HTR-8/SVneo (cell line): ENCODE measurements around the gene PPARD.

Experiments
- DNase-seq: peaks from one replicate; pipeline ENCODE4 v3.0.0; 2011; ENCODE audit warnings: low spot score, mixed read lengths; ENCODE audit not compliant: insufficient read length
- FAIRE-seq: peaks from 2 replicates; lab custom pipeline; 2011; peaks lifted over from hg19 to GRCh38; lab: Jason Lieb, UNC

The PPARD gene

DNA sequence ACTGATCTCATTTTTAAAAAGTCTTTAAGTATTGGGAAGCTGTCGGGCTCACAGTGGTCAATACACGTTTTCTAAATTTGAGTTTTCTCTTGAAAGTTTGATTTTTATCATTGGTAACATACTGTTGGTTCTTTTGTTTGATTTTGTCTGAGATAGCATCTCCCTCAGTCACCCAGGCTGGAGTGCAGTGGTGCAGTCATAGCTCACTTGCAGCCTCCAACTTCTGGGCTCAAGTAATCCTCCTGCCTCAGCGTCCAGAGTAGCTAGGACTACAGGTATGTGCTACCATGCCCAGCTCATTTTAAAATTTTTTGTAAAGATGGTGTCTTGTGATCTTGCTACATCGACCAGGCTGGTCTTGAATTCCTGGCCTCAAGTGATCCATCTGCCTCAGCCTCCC, 9.1 kb downstream of the PPARD start:
- DNase-seq (no peak), FAIRE-seq (no peak)

DNA sequence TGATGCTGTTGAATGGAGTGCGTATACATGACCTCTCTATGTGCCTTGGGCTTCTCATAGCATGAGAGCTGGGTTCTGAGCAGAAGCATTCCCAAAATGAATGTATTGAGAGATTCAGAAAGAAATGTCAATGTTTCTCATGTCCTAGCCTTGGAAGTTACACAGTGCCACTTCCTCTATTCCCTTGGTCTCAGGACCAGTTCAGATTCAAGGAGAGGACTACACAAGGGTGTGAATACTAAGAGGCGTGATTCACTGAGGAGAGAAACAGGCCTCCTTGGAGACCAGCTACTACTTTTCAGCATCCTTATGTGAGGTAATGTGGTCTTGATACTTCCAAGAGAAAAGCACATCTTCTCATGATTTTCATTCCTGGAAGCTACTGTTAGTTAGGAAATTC, 10.4 kb downstream of the PPARD start:
- no peak for FAIRE-seq
- no peak for DNase-seq

DNA sequence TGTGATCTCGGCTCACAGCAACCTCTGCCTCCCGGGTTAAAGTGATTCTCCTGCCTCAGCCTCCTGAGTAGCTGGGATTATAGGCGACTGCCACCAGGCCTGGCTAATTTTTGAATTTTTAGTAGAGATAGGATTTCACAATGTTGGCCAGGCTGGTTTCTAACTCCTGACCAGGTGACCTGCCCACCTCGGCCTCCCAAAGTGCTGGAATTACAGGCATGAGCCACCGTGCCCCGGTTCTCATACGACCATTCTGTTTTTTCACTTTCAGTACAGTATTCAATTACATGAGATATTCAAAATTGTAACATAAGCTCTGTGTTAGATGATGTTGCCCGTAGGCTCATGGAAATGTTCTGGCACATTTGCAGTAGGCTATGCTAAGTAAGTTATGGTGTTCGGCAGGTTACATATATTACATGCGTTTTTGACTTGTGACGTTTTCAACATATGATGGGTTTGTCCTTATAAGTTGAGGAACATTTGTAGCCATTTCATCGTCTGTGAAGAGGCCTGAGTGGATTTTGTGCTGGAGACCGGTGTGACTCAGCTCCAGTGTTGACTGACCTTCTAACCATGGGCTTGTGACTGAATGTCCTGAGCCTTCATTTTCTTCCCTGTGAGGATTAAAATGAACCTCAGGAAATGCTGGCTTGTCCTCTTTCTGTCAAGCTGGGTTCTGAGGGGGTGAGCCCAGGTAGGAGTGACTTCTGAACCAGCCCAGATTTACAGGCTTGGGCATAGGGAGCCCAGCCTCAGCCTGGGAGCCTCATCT, 12.2 kb downstream of the PPARD start:
- no peak for DNase-seq

DNA sequence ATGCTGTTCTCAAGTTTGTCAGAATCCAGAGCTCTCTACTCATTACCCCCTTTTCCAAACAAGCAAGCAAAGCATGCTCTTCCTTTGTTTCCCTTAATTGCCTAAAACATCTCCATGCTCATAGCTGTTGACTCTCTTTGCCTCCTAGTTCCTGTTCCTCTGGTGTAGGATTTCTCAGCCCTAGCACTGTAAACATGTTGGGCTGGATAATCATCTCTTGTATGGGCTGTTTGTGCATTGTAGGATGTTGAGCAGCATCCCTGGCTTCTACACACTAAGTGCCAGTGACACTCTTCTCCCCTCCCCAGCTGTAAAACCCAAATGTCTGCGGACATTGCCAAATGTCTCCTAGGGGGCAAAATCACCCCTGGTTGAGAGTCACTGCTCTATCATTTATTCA, 14.0 kb downstream of the PPARD start:
- FAIRE-seq (no peak), DNase-seq (no peak)

More for the DNA sequence above, 12.2 kb downstream of the PPARD start:
- FAIRE-seq, result no peak

DNA sequence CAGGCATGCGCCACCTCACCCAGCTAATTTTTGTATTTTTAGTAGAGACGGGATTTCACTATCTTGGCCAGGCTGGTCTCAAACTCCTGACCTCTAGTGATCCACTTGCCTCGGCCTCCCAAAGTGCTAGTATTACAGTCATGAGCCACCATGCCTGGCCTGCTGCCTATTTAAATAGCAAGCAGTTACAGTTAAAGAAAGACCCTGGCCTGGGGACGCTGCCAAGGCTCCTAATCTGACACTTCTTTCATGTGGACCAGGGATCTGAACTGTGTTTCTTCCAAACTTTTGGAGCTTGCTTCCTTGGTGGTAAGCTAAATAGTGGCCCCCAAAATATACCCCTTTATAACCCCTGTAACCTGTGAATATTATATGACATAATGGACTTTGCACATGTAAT, 15.3 kb downstream of the PPARD start:
- FAIRE-seq (no peak), DNase-seq (no peak)

DNA sequence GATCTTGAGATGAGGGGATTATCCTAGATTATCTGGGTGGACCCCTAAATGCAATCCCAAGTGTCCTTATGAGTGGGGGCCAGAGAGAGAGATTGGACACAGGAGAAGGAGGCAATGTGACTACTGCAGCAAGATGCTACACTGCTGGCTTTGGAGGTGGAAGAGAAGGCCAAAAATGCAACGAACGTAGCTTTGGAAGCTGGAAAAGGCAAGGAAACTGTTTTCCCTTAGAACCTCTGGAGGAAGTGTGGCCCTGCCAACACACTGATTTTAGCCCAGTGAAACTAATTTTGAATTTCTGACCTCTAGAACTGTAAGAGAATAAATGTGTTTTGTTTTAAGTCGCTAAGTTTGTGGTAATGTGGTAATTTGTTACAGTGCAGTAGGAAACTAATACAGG, 15.7 kb downstream of the PPARD start:
- DNase-seq (no peak), FAIRE-seq (no peak)

DNA sequence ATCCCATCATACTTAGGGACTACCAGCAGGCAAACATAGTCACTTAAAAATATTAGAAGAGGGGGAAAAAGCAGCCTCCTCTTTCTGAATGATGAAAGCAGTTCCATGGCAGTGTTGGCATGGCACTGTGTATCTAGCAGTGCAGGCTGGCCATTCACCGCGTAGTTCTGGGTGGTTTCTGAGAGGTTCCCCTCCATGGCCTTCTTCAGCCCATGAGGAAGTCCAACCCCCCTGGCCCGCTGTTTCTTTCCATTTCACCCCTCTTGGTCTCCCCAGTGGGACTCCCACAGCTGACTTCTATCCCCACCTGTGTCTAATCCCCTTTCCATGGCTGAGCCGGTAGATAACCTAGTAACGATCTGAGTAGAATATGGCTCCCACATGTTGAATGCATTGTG, 17.0 kb downstream of the PPARD start:
- FAIRE-seq, result no peak

DNA sequence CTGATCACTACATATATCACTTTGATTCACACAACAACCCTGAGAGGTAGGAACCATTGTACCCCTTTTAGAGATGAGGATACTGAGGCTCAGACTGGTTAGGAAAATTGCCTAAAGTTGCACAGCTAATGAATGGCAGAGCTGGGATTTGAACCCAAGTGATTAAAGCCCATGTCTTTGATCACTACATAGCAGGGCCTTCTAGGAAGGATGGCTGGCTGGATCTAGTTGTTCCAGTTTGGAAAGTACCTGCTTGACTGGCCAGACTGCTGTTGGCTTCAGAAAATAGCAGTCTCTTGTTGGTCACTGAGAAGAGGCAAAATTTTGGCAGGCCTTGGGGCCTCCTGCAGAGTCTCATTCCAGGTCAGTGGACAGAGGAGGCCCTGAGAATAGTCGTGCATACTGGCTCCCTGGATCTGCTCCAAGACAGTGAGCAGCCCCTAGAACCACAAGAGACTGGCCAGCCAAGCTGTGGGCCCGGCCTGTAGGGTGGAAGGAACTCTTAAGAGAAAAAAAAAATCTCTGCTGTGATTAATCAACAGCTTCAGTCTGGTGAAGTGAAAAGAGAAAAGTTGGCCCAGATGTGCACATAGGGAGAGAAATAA, 17.5 kb downstream of the PPARD start:
- FAIRE-seq (peak; percentile 9), DNase-seq (no peak)

More for the DNA sequence above, 17.0 kb downstream of the PPARD start:
- no peak for DNase-seq

DNA sequence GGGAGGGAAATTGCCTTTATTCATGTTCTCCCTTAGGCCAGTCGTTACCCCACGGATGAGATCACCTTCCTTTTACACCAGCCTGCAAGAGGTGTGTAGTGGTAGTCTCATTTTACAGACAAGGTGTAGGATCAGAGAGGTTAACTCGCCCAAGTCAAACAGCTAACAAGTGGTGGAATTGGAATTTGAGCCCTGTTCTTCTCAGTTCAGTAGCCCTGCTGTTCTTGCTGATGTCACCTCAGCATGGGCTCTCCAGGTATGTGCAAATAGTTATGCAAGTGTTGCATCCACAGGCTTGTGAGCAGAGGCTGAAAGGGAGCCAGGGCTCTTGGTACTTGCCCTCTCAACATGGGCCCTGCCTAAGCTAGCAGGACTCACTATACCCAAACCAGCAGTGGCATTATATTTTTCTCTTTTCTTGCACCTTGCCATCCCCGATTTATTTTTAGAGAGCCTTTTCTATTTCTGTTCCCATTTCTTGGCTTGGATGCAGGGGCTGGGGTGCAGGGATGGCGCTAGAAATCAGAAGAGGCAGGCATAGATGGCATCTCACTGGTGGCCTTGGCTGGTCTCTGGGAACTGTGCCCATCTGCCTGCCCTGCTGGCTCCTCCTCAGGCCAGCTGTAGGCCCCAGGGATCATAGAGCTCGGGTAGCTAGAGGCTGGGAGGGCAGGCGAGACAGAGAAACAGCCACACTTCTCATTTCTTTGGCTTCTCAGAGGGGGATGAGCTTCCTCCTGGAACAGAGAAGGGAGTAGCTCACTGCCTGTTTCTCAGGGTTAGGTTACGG, 18.2 kb downstream of the PPARD start:
- FAIRE-seq (peak; percentile 16), DNase-seq (no peak)

DNA sequence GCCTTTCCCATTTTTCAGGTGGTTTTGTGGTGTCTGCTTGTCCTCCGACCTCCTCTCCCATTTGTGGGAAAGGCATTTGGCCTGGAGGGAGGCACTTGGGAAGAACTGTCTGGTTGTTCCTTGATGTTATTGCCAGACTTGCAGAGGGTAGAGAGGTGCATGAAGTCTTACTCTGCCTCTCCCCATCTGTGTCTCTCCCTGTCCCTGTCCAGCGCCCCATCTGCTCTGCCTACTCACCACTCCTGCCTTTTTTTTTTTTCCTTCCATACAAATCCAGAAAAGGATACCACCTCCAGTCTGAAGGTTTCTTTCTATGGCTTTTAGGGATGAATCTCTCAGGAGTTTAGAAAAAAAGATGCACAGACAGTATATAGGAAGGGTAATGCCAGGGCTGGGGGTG, 19.8 kb downstream of the PPARD start:
- no peak for DNase-seq

DNA sequence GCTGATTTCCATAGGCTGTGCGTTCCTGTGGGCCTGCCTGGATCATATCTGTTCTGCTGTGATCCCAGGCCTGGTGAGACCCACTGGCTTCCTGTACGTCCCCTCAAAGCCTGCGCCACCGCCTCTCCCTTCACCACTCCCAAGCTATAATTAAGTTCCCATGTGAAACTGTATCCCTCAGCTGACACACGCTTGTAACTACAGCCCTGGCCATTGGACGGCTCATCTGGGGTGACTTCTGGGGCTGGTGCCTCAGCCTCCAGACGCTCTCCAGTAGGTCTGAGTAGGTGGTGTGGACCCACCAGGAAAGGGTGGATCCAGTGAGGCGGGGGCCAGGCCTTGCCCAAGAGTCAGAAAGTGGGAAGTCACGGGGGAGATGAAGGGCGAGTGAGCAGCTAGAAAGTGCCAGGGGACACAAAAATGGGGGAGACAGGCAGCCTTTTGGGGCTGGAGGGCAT, 21.0 kb downstream of the PPARD start:
- DNase-seq (no peak), FAIRE-seq (peak; percentile 69)

More for the DNA sequence above, 19.8 kb downstream of the PPARD start:
- no peak for FAIRE-seq

DNA sequence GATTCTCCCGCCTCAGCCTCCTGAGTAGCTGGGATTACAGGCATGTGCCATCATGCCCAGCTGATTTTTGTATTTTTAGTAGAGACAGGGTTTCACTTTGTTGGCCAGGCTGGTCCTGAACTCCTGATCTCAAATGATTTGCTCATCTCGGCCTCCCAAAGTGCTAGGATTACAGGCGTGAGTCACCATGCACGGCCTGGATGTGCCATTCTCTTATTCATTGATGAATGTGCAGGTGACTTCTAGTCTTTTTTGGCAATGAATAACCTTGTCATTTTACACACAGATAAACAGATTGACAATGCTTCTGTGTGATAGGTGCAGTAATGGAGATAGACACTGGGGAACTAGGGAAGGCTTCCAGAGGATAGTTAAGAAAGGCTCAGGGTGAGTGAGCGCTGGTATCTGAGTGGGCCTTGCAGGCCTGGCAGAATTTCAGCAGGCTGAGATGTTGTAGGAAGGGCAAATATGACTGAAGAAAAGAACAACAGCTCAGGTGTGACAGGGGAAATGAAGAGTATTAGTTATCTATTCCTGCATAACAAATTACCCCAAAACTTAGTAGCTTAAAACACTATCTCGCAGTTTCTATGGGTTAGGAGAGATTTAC, 23.3 kb downstream of the PPARD start:
- FAIRE-seq (no peak), DNase-seq (no peak)

DNA sequence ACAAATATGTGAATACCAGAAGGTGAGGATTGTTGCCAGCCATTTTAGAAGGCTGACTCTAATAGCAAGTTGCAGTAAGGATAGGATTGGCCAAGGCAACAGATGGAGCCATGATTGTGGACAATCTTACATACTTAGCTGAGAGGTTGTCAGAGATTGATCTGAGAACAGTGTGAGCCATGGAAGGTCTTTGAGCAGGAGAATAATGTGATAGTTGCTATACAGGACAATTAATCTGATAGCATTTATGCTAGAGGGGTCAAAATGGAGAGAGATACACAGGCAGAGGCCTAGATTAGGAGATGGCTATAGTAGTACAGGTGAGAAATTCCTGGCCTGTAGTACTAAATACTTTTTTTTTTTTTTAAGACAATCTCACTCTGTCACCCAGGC, 23.8 kb downstream of the PPARD start:
- FAIRE-seq (no peak), DNase-seq (no peak)

DNA sequence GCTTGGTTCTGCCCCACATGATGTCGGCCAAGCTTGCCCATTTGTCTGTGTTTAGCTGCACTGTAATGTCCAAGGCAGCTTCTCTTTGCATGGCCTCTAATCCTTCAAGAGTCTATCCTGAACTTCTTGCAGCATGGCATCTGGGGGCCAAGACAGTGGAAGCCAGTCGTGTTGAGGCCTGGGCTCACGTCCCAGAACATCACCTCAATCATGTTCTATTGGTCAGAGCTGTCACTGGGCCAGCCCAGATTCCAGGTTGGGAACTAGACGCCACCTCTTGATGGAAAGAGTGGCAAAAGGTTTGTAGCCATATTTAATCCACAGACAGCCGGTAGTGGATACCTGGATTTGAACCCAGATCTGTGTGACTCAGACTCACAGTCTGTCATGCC, 25.3 kb downstream of the PPARD start:
- no peak for DNase-seq
- FAIRE-seq, result no peak

DNA sequence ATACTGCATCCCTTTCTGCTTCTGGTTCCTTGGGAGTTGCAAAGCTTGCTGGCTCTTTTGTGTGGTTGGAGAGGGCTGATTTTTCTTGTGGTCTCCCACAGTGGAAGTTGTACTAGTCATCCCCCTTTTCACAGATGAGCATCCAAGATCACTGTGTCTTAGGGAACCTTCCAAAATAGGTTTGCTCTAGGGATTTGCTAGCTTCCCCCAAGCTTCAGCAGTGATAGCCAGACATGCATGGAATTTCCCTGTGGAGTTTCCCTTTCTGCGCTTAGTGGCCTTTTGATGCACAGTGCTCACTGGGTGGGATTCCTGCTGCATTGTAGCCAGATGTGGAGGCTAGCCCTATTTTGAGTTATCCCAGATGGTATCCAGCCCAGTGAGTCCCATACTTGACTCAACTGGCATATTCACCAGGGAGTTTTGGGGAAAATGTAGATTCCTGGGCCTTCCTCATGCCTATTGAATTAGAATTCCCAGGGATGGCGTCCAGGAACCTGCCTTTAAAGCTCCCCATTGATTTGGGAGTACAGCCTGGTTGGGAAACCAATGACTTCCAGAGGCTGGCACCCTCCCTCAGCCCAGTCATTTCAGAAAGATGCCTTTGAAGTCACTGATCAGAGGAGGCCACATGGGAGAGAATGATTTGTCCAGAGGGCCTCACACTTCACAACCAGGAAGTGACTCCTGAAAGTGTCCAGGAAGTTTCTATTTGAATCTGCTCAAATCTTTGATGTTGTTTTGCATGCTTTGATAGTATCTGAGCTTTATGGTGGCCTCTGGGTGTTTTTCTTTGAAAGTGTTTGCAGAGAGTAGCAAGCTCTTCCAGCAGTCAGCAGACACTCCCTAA, 25.9 kb downstream of the PPARD start:
- DNase-seq, result peak; percentile 56
- FAIRE-seq, result no peak

DNA sequence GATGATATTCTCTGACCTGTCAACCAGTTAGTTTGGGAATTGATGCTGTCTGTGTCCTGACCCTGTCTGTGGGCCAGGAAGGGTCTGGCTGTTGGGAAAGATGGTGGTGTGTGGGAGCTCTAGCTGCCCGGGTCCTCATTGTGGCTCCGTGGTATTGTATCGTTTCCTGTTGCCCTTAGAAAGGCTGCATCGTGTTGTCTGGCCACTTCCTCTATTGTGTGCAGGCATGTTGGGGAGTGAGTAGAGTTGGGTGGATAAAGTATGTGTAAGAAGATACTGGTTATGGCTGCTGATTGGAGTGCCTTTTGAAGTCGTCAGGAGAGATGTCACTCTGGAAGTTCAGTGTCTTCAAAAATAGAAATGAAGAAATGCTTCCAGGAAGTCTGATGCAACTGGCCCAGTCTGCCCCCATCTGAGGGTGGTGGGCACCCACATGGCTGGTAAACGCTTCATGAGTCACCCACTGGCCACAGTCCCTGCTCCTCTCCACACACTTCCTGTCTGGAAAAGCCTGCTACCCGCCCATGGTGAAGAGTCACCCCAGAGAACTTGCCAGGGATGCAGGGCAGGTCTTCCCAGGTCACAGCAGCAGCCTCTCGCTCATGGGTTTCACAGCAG, 27.9 kb downstream of the PPARD start:
- DNase-seq (peak; percentile 96), FAIRE-seq (peak; percentile 93)

DNA sequence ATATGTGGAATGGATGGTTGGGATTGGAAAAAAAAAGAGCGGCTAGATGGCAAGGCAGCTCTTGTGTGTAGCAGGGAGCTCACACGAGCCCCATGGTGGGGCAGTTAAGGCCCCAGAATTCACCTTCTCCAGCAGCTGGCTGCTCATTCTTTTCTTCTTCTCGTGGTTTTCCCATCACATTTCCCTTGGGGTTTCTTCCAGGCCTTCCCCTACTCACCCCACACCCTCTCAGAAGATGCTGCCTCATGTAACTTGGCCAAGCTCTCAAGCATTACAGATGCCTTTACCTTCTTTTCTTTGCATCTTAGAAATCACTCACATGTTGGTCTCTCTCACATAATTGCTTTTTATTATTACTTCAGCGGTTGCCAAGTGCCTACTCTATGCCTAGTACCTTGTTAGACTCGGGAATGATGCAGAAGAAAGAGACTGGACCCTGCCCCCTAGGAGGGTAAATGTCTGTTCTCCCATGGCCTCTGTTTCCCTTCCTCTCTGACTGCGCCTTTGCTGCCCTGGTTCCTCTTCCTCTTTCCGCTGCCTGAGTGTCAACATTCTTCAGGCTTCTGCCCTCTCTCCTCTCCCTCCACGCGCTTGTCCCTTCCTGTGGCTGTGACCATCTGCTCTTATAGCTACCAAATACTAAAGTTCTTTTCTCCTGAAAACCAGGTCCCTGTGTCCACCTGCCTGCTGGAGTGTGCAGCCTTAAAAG, 28.6 kb downstream of the PPARD start:
- FAIRE-seq, result no peak
- DNase-seq, result no peak

DNA sequence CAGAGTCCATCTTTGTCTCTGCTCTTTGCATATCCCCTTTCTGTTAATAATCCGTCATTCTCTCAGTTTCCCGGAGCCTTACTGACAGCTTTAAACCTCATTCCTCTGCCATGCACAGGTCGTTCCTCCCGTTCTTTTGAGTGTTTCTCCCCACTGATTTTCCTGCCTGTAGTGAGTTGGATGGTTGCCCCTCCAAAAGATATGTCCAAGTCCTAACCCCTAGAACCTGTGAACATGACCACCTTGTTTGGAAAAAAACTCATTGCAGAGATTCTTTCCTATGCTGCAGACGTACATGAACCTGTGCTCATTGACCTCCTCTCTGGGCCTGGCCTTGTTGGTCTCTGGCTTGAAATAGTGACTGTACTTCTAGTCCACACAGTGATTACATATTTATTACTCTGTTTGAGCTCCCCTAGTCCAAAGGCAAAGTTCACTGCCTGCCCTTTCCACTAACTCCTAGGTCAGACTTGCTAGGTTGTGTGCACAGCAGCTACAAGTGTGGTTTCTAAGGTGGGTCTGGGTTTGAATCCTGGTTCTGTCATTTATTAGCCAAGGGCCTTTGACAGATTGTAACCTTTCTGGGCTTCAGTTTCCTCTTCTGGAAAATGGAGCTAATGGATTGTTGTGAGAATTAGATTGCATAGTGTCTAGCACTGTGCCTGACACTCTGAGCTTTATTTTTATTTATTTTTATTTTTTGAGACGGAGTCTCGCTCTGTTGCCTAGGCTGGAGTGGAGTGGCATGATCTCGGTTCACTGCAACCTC, 29.3 kb downstream of the PPARD start:
- FAIRE-seq (no peak), DNase-seq (no peak)
